ENCODE measurements around the gene PPP2R5C.

Gene PPP2R5C

DNA sequence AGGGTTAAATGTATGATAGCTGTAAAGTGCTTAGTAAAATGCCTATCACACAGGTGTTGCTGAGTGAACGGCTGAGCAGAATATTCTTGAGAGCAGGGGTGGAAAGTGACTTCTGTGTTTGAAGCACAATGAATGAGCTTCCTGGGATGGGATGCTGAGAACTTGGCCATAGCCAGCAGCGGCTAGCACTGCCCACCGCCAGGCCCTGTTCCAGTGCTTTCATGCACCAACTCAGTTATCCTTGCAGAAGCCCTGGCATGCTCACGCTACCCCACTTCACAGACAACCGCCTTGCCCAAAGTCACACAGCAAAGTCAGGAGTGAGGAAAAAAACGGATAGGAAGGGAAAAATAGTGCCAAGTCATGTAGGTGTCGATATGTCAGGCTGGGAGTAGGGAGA lies 213.7 kb downstream of the PPP2R5C start:
- no peak for DNase-seq

All from NCI-H1436 treated with DMSO at 0.1 percent for 48 hours (cell line).